Measurements from ENCODE around the gene SYNGR4.
"Not testable (repeated sequence)": the region's sequence is repeated elsewhere in the genome, so short reads cannot be mapped to it uniquely, and the experiment has no call there.

The SYNGR4 gene

DNA sequence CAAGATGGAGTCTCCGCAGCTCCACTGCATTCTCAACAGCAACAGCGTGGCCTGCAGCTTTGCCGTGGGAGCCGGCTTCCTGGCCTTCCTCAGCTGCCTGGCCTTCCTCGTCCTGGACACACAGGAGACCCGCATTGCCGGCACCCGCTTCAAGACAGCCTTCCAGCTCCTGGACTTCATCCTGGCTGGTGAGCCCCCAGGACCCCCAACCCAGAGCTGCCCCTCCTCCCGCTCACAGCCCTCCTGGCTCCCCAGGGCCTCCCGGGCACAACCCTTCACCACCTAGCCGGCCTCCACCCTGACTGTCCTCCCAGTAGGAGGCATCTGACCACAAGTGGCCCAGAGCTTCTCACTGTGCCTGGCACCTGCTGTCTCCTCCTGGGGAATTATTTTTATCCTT lies 9.4 kb downstream of the SYNGR4 start:
- DNase-seq: no peak

DNA sequence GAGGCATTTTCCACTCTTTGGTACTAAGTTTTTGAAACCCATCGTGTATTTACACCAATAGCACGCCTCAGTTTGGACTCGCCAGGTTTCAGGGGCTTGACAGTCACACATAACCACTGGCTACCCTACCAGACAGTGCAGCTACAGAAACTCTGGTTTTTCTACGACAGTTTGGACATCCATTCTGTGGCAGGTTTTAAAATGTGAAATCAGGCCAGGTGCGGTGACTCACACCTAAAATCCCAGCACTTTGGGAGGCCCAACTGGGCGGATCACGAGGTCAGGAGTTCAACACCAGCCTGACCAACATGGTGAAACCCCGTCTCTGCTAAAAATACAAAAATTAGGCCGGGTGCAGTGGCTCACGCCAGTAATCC lies 14.0 kb downstream of the SYNGR4 start:
- no peak for DNase-seq

DNA sequence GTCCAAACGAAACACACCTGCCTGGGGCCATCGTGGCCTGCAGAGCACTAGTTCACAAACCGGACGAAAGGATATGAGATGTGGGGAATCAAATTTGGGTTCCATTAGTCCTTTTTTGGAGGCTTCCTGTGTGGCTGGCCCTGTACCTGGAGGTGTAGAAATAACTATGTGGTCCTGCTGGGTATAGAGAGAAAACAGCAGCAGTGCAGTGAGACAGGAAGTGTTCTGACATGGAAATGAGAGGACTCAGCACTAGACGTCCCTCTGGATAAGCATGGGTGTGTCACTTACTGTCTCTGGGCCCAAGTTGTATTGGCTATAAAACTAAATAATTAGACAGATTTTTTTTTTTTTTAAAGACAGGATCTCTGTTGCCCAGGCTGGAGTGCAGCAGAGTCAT lies 14.9 kb downstream of the SYNGR4 start:
- no peak for DNase-seq

DNA sequence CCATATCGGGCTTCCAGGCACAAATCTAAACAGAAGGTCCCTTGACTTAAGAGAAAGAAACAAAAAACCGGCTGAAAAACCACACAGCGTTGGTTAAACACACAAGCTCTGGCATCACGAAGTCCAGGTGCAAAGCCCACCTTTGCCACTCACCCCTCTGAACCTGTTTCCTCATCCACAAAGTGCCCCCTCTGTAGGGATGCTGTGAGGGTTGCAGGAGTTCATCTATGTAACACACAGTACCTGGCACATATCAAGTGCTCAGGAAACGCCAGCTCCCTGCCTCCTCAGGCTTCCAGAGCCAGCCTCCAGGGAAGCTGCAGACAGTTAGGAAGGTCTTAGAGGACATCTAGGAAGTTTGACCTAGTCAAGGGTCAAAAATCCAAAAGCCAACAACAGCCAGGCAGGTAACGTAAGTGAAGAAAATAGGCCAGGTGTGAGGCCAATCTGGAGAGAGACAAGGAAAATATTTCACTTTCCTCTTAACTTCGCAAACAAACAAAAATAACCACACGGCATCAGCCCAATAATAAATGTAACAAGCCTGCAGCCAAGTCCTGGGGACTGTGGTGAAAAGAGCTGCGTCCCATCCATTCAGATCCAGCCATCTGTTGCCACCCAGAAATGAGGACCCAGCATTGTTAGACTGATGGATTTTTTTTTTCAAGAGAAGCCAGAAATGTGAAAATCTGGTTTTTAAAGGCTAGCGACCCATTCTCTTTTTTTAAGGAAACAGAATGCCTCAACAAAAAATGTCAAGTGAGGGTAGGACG lies 17.2 kb downstream of the SYNGR4 start:
- no peak for DNase-seq

- DNase-seq: no peak
Measured at GRCh38 chr19:48382286-48382685, 18.1 kb downstream of the SYNGR4 start.

DNA sequence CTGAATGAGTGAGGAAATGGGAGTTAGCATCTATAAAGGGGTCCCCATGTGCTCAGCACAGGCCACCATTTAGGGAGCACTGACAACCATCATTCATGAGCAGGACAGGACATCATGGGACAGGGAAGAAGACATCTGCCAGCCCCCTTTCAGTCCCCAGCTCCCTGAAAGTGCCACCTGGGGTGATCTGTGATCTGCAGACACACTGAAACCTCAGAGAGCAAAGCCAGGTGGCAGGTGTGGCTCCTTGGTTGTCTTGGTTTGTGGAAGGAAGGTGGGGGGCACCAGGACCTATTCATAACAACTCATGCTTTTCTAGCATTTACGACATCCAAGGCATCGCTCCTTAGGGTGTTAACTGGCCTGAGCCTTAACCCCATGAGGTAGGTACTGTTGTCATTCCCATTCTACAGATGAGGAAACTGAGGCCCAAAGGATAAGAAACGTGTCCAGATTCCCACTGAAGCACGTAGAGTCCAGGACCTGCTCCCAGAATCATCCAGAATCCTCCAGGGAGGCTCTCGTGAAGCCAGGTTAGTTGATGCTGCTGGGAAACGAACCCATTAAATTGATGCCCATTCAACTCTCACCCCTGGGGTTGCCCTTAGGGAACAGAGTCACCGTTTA lies 21.4 kb downstream of the SYNGR4 start:
- no peak for DNase-seq

GRCh38 chr19:48386981-48387380 lies 22.8 kb downstream of the SYNGR4 start:
- no peak for DNase-seq

DNA sequence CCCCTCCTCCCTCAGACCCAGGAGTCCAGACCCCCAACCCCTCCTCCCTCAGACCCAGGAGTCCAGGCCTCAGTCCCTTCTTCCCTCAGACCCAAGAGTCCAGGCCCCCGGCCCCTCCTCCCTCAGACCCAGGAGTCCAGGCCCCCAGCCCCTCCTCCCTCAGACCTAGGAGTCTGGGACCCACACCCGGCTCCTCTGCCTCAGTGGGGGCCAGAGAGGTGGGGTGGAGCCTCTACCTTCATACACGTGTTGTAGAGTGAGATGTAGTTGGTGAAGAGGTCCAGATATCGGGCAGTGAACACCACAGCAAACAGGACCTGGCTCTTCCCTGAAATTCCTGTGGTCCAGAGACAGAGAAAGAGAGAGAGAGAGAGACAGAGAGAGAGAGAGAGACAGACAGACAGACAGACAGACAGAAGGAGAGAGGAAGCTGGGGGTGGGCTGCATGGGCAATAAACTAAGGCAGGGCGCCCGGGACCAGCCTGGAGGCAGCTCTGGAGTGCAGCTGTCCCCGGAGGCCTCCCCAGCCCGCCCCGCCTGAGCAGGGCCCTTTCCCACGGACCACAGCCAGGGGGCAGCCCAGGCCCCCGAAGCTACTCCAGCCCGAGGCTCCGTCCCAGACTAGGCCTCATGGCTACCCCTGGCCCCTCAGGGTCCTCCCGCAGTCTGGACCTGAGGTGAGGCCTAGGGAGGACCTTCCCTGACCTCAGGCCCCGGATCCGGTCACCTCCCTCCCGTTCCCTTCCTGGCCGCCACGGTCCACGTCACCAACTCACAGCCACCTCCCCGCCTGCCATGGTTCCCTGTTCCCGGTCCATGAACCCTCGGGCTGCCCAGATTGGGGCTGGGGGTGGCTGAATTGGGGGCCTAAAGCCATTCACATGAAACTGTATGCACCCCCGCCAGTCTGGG lies 26.3 kb downstream of the SYNGR4 start:
- peak; percentile 42 for DNase-seq

- DNase-seq: peak; percentile 71
Measured at GRCh38 chr19:48391100-48392005, 27.2 kb downstream of the SYNGR4 start, which contains the start of gene KDELR1. Gene KDELR1, minus strand, starts transcription at chr19:48391551. Its CDS starts 193 bp downstream, at chr19:48391358.

GRCh38 chr19:48392006-48392344 lies 27.8 kb downstream of the SYNGR4 start:
- DNase-seq: not testable (repeated sequence)

- DNase-seq: no peak
Measured at GRCh38 chr19:48392860-48393558, 28.8 kb downstream of the SYNGR4 start.

GRCh38 chr19:48393559-48394330 lies 29.6 kb downstream of the SYNGR4 start, which contains the start of gene GRIN2D:
Gene GRIN2D, plus strand, starts transcription at chr19:48393668. Its CDS starts 4,725 bp downstream, at chr19:48398393.
- peak; percentile 65 for DNase-seq

DNA sequence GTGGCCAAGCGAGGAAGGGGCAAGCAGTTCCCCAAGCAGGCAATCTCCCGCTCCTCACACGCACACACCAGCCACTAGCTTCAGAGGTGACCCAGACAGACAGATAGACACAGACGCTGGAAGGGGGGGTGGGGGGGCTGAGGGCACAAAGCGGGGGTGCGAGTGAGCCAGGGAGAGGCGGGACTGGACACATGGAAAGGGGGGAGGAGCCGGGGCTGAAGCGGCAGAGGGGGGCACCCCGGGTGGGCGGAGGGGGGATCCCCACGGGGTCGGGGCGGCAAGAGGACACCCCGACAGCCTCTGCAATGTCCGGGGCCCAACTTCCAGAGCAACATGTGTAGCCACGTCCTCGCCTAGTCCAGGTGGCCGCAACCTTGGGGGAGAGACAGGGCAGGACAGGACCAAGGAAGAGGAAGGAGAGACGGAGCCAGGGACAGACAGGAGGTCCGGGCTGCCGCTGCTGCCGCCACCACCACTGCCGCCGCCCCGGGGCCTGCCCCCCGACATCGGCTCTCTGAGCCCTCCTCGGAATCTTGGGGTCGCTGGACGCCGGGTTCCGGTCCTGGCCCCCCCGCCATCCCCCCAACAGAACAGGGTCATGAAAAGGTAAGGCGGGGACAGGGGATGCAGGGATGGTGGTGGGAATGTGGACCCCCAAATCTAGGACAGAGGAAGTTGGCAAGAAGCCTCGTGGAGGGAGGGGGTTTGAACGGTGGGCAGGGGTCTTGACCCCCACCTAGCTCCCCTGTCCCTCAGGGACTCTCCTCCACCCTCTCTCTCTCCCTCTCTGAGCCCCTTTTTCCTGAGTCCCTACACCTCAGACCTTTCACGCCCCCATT lies 30.4 kb downstream of the SYNGR4 start:
- no peak for DNase-seq

DNA sequence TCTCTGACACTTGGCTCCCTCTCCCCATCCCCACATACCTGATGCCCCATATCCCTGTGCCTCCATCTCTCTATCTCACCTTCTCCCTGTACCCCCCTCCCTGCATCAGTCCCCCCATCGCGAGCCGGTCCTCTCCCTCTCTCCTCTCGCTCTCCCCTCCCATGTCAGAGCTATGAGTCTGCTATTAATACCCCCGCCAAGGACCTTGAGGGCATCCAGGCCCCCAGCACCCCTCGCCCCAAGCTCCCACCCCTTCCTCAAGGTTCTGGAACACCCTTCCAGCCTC lies 30.9 kb downstream of the SYNGR4 start:
- no peak for DNase-seq

GRCh38 chr19:48395499-48395898 lies 31.3 kb downstream of the SYNGR4 start:
- DNase-seq: no peak

DNA sequence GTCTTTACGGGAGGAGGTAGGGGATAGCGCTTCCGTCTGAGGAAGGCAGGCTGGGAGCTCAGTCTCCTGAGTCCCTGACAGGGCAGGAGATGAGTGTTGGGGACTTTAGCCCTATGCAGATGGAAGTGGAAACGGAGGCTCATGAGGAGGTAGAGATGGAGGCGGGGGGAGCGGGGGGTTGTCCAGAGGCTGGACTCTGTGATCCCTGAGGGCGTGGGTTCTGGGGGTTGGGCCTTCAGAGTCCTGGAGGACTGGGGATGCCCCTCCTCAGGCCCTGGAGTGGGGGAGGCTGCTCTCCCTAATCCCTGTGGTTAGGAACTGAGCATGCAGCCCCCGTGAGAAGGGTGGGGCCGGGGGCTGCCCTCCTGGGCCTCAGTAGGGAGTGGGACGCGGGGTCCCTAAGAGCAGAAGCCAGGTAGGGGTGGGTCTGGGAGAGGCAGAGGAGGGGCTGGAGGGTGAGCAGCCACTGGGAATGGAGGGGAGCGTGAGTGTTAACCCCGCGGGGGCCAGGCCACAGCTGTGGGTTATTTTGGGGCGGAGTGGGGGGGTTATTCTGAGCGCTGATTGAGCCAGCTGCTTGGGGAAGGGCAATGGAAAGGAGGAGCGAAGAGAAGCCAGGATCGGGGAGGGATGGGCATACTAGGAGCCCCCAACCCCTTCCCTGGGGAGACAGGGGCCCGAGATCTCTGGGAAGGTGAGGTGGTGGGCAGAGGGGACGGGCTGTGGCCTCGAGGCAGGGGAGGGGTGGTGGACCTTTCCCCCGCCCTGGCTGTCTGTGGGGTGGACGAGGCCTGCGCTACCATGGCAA lies 32.1 kb downstream of the SYNGR4 start:
- DNase-seq: no peak

- DNase-seq: no peak
Measured at GRCh38 chr19:48396824-48397176, 32.6 kb downstream of the SYNGR4 start.

- peak; percentile 41 for DNase-seq
Measured at GRCh38 chr19:48397263-48398101, 33.3 kb downstream of the SYNGR4 start.

- no peak for DNase-seq
Measured at GRCh38 chr19:48398102-48398374, 33.9 kb downstream of the SYNGR4 start.

Data from NCI-H748 treated with DMSO at 0.1 percent for 48 hours (cell line).